CD4-positive, alpha-beta T cell treated with Interleukin-17A for 1 hour (primary cell): ENCODE measurements around the gene ALX1.

Experiments used
- DNase-seq: peaks from one replicate; pipeline ENCODE4 v3.0.0-alpha.2; 2020

The ALX1 gene

GRCh38 chr12:85280165-85280983, at the start of gene ALX1:
Gene ALX1, plus strand, starts transcription at chr12:85280220. Its CDS starts 42 bp downstream, at chr12:85280262.
- DNase-seq: no peak

GRCh38 chr12:85237327-85237726, 42.7 kb upstream of the ALX1 start:
- no peak for DNase-seq

GRCh38 chr12:85244561-85244960, 35.5 kb upstream of the ALX1 start:
- DNase-seq: no peak

- no peak for DNase-seq
Observed at GRCh38 chr12:85253853-85254252, 26.2 kb upstream of the ALX1 start.

GRCh38 chr12:85257671-85258070, 22.3 kb upstream of the ALX1 start:
- no peak for DNase-seq

- DNase-seq: no peak
Observed at GRCh38 chr12:85260447-85260846, 19.6 kb upstream of the ALX1 start.

- DNase-seq: no peak
Observed at GRCh38 chr12:85260896-85261295, 19.1 kb upstream of the ALX1 start.

GRCh38 chr12:85266356-85266755, 13.7 kb upstream of the ALX1 start:
- no peak for DNase-seq

GRCh38 chr12:85273381-85274314, 6.4 kb upstream of the ALX1 start:
- DNase-seq: no peak

GRCh38 chr12:85274315-85274651, 5.7 kb upstream of the ALX1 start:
- DNase-seq: no peak

- DNase-seq: no peak
Observed at GRCh38 chr12:85275374-85275773, 4.6 kb upstream of the ALX1 start.

- DNase-seq: no peak
Observed at GRCh38 chr12:85277191-85277590, 2.8 kb upstream of the ALX1 start.

- DNase-seq: no peak
Observed at GRCh38 chr12:85277900-85278597, 2.0 kb upstream of the ALX1 start.

- DNase-seq: no peak
Observed at GRCh38 chr12:85278598-85279448, 1.2 kb upstream of the ALX1 start.

GRCh38 chr12:85279449-85280164, 413 bp upstream of the ALX1 start:
- no peak for DNase-seq

- DNase-seq: no peak
Observed at GRCh38 chr12:85280984-85281630, 1.1 kb downstream of the ALX1 start.

GRCh38 chr12:85281636-85282312, 1.8 kb downstream of the ALX1 start:
- DNase-seq: no peak

GRCh38 chr12:85283560-85283959, 3.5 kb downstream of the ALX1 start:
- no peak for DNase-seq

GRCh38 chr12:85296362-85296761, 16.3 kb downstream of the ALX1 start:
- no peak for DNase-seq

- no peak for DNase-seq
Observed at GRCh38 chr12:85299053-85299452, 19.0 kb downstream of the ALX1 start.

- no peak for DNase-seq
Observed at GRCh38 chr12:85301051-85301450, 21.0 kb downstream of the ALX1 start.
